K562 (cell line): ENCODE data around the gene ACSBG1. TPM values are rescaled to one million over a fixed set of nuclear protein-coding genes. Genes with fewer than 3 reads are reported as not detected.

Source experiments
- ATAC-seq: fragments of 200-7000 bp; cut with Tn5 transposase; 3 replicates; pipeline ENCODE4 v1.9.1; 2020; ENCODE audit warnings: moderate library complexity
- BruUV-seq: library from RNA; stranded (reverse); fragments of 400-500 nt; replicated peaks from 2 replicates; lab custom pipeline; 2021; lab: Mats Ljungman, UMichigan
- CTCF ChIA-PET: fragments of 300-600 bp; formaldehyde crosslinking; extraction: SDS; loops from one replicate; lab custom pipeline; 2021; ENCODE audit warnings: low intra/inter-chr PET ratio; lab: Yijun Ruan, JAX
- POLR2A ChIA-PET: fragments of 300-600, 350-650 bp; sonication (Branson Sonifier 250); formaldehyde crosslinking; extraction: SDS; loops from one replicate; lab custom pipeline; 2021; ENCODE audit warnings: antibody characterized with exemption, inconsistent platforms; lab: Yijun Ruan, JAX
- DNase-seq, 4 experiments: peaks; one replicate each; pipeline versions ENCODE4 v3.0.0 to v3.0.0-alpha.2; 2011 to 2018; ENCODE audit warnings: low spot score in 3 of 4, mixed read lengths in 3 of 4; ENCODE audit errors: extremely low read depth in 1 of 4
- FAIRE-seq: peaks from 2 replicates; lab custom pipeline; 2011; peaks lifted over from hg19 to GRCh38; lab: Jason Lieb, UNC
- H2AFZ ChIP-seq: 2 replicates; pipeline ENCODE4 v1.6.0; 2011; ENCODE audit warnings: low read depth, low read length, control low read depth, inconsistent platforms
- H3K27ac ChIP-seq: fragments of 200-600 bp; 3 replicates; pipeline ENCODE4 v1.8.0; 2011; ENCODE audit warnings: low read depth, mild to moderate bottlenecking, control low read depth, inconsistent platforms, low read length, moderate library complexity, mixed read lengths; ENCODE audit errors: extremely low read depth
- H3K27me3 ChIP-seq, 2 experiments: fragments of 300-600 bp in 1 of 2; 2 replicates in 1 of 2; 3 replicates in 1 of 2; pipeline versions ENCODE4 v1.6.0 to v1.8.0; 2011; ENCODE audit warnings: inconsistent platforms in 2 of 2, low read length in 2 of 2, mild to moderate bottlenecking in 1 of 2, mixed read lengths in 1 of 2, moderate library complexity in 1 of 2; ENCODE audit not compliant: control insufficient read depth in 2 of 2, insufficient read depth in 2 of 2
- H3K36me3 ChIP-seq: fragments of 300-600 bp; 3 replicates; pipeline ENCODE4 v1.8.0; 2011; ENCODE audit warnings: mild to moderate bottlenecking, low read length, inconsistent platforms; ENCODE audit not compliant: control insufficient read depth, insufficient read depth
- H3K4me1 ChIP-seq, 2 experiments: fragments of 200-600 bp in 1 of 2; replicated peaks in 1 of 2; 2 replicates in 1 of 2; 3 replicates in 1 of 2; pipeline versions ENCODE4 v1.5.1 to v1.8.0; 2011; ENCODE audit warnings: inconsistent platforms in 2 of 2, low read length in 2 of 2, mild to moderate bottlenecking in 1 of 2, mixed read lengths in 1 of 2, moderate library complexity in 1 of 2; ENCODE audit not compliant: control insufficient read depth in 2 of 2, insufficient read depth in 2 of 2
- H3K4me2 ChIP-seq: 2 replicates; pipeline ENCODE4 v1.6.1; 2011; ENCODE audit warnings: low read length, control low read depth, inconsistent platforms, mixed read lengths; ENCODE audit not compliant: insufficient read depth
- H3K4me3 ChIP-seq: fragments of 200-600 bp; sonication (generic), shearing (Covaris generic); 2 replicates; pipeline ENCODE4 v1.5.1; 2016; ENCODE audit warnings: control low read depth, inconsistent platforms
- H3K79me2 ChIP-seq: fragments of 200-600 bp; 3 replicates; pipeline ENCODE4 v1.8.0; 2011; ENCODE audit warnings: low read length, inconsistent platforms; ENCODE audit not compliant: control insufficient read depth, insufficient read depth
- H3K9ac ChIP-seq, 2 experiments: 2 replicates each; pipeline versions ENCODE4 v1.6.0 to v1.6.1; 2011; ENCODE audit warnings: low read depth in 2 of 2, low read length in 2 of 2, control low read depth in 1 of 2, inconsistent platforms in 1 of 2, mild to moderate bottlenecking in 1 of 2, mixed read lengths in 1 of 2; ENCODE audit not compliant: insufficient read depth in 1 of 2
- H3K9me1 ChIP-seq: one replicate; pipeline ENCODE4 v1.6.0; 2011; ENCODE audit warnings: inconsistent platforms, mild to moderate bottlenecking, low read length, moderate library complexity; ENCODE audit not compliant: control insufficient read depth, insufficient read depth
- H3K9me3 ChIP-seq: replicated peaks from 2 replicates; pipeline ENCODE4 v1.5.1; 2011; ENCODE audit warnings: low read depth, low read length, inconsistent platforms; ENCODE audit not compliant: control insufficient read depth, insufficient read depth
- H4K20me1 ChIP-seq: replicated peaks from 2 replicates; pipeline ENCODE4 v1.6.1; 2011; ENCODE audit warnings: low read length, inconsistent platforms, mixed read lengths; ENCODE audit not compliant: control insufficient read depth, insufficient read depth
- ASH1L ChIP-seq: fragments of 450-650 bp; IDR thresholded peaks from 2 replicates; pipeline ENCODE4 v1.6.1; 2018; ENCODE audit warnings: borderline replicate concordance, mild to moderate bottlenecking, low read depth; ENCODE audit not compliant: partially characterized antibody
- ATF6 ChIP-seq: sonication (generic); formaldehyde crosslinking; IDR thresholded peaks from 2 replicates; pipeline ENCODE4 v1.4.0; 2020; ENCODE audit warnings: mild to moderate bottlenecking, missing genetic modification reagents
- COPS2 ChIP-seq: fragments of 450-650 bp; conservative IDR thresholded peaks from 2 replicates; pipeline ENCODE4 v1.6.1; 2016; ENCODE audit warnings: mild to moderate bottlenecking, moderate library complexity
- MCM7 ChIP-seq, 2 experiments: fragments of 450-650 bp; IDR thresholded peaks; 2 replicates each; pipeline ENCODE4 v1.6.1; 2016 to 2018
- PBX2 ChIP-seq, 2 experiments: IDR thresholded peaks in 1 of 2; conservative IDR thresholded peaks in 1 of 2; 2 replicates each; pipeline ENCODE4 v1.6.1; 2016; ENCODE audit warnings: low read depth in 2 of 2, mild to moderate bottlenecking in 1 of 2, missing compliant biosample characterization in 1 of 2, missing genetic modification characterization in 1 of 2, moderate library complexity in 1 of 2
- PRPF4 ChIP-seq: fragments of 200-400 bp; formaldehyde crosslinking; IDR thresholded peaks from one replicate; pipeline ENCODE4 v1.6.1; 2017; ENCODE audit warnings: low read length, low read depth, mild to moderate bottlenecking; ENCODE audit not compliant: insufficient read depth, poor library complexity, severe bottlenecking
- PURB ChIP-seq: sonication (generic); formaldehyde crosslinking; IDR thresholded peaks from 2 replicates; pipeline ENCODE4 v1.9.0; 2021; ENCODE audit warnings: low read depth, mild to moderate bottlenecking, missing genetic modification reagents
- SIN3B ChIP-seq: fragments of 450-650 bp; IDR thresholded peaks from 2 replicates; pipeline ENCODE4 v1.6.1; 2017; ENCODE audit warnings: low read depth, mild to moderate bottlenecking, moderate library complexity
- SMAD1 ChIP-seq: fragments of 150-350 bp; IDR thresholded peaks from 2 replicates; pipeline ENCODE4 v1.6.1; 2014; ENCODE audit warnings: low read length, low read depth; ENCODE audit not compliant: partially characterized antibody
- SRSF3 ChIP-seq: fragments of 200-400 bp; formaldehyde crosslinking; IDR thresholded peaks from 2 replicates; pipeline ENCODE4 v1.6.1; 2016; ENCODE audit warnings: mild to moderate bottlenecking, low read length, moderate library complexity; ENCODE audit not compliant: insufficient read depth
- TCFL5 ChIP-seq: fragments of 250-450 bp; sonication (Bioruptor Pico); conservative IDR thresholded peaks from 2 replicates; pipeline ENCODE4 v1.6.1; 2021; ENCODE audit warnings: mild to moderate bottlenecking, moderate library complexity, matching md5 sums
- WHSC1 ChIP-seq: IDR thresholded peaks from one replicate; pipeline ENCODE4 v1.6.1; 2012; ENCODE audit warnings: low read length, control low read depth, inconsistent platforms
- ZBTB34 ChIP-seq: fragments of 250-450 bp; sonication (Bioruptor Pico); IDR thresholded peaks from 2 replicates; pipeline ENCODE4 v1.8.0; 2021; ENCODE audit warnings: mild to moderate bottlenecking, moderate library complexity
- ZBTB8A ChIP-seq: fragments of 450-650 bp; IDR thresholded peaks from 2 replicates; pipeline ENCODE4 v1.6.1; 2018; ENCODE audit warnings: mild to moderate bottlenecking, moderate library complexity; ENCODE audit not compliant: partially characterized antibody
- ZNF121 ChIP-seq: sonication (generic); formaldehyde crosslinking; conservative IDR thresholded peaks from 2 replicates; pipeline ENCODE4 v1.8.0; 2022; ENCODE audit warnings: missing genetic modification reagents
- WGBS: fragments of 100-300 bp; shearing (Covaris generic); methylation state at CpG from one replicate; pipeline ENCODE4 v1.1.6; 2016; ENCODE audit warnings: low coverage, mixed read lengths; ENCODE audit not compliant: insufficient coverage; ENCODE audit errors: missing lambda C conversion rate; 5-methylcytosine and 5-hydroxymethylcytosine counted together
- in situ Hi-C: fragments of 300-500 bp; cut with MboI; formaldehyde crosslinking; loops from 4 replicates; pipeline ENCODE4 v1.15.0; 2018; ENCODE audit warnings: inconsistent platforms, mixed read lengths
- intact Hi-C: fragments of 100-400 bp; cut with micrococcal nuclease; formaldehyde crosslinking; loops from 2 replicates; pipeline ENCODE4 v1.14.2; 2022
- polyA plus RNA-seq, 8 experiments: library from polyadenylated mRNA; depleted of rRNA in 4 of 8; stranded (reverse) in 5 of 8; unstranded in 3 of 8; fragments of >200 nt; fragmentation: Nextera tagmentation in 2 of 8; fragmentation: Illumina TruSeq in 1 of 8; extraction: Ambion mirVana in 2 of 8; extraction: Trizol in 1 of 8; gene quantifications; 2 replicates each; pipeline versions ENCODE4 v1.2.1 to v1.2.3, GENCODE V29; 2011 to 2014; ENCODE audit warnings: inconsistent platforms in 1 of 8, missing spikeins in 1 of 8
- total RNA-seq, 7 experiments: library from RNA; depleted of rRNA in 6 of 7; stranded (reverse); fragments of >200 nt in 6 of 7; fragmentation: Illumina TruSeq in 2 of 7; extraction: Trizol in 2 of 7; gene quantifications; 2 replicates each; pipeline versions ENCODE4 v1.2.1 to v1.2.3, GENCODE V29; 2011 to 2021; ENCODE audit warnings: low replicate concordance in 1 of 7

ACSBG1 gene
- total and polyA plus RNA-seq, 9 of the 15 experiments (the other 6 are each of a cell fraction or from before 2014, with no cell fraction given), result 0.36 to 6.4 (median 2.5) TPM

- Histone ChIP-seq H3K9me3 (no peaks in the 10 kb centered on the region), H3K4me2 (no peak overlapping the region), H2AFZ (no peak overlapping the region), H3K9ac (no peak overlapping the region), H3K4me1 (no peaks in the 10 kb centered on the region; a peak in 1 of 5 replicates), H3K4me3 (no peak overlapping the region), H3K9me1 (no peaks in the 10 kb centered on the region), H3K79me2 (peaks cover 25% of the 10 kb centered on the region), H4K20me1 (no peaks in the 10 kb centered on the region; the same call in 1 of the 2 replicates), H3K27me3 (no peaks in the 10 kb centered on the region), H3K27ac (no peak overlapping the region), H3K36me3 (peaks cover 59% of the 10 kb centered on the region; the same call in 1 of the 3 replicates)
- 96% methylated on average over 4 of the region's 4 CpGs for WGBS
- ChIA-PET POLR2A (interaction anchor here (1.1 to 1.2 kb wide), 2 partner anchors 8 to 17 kb away, joined by 3 to 5 read pairs; no protein-coding TSS in a partner anchor), CTCF (no interaction called here)
- FAIRE-seq (no peak), ATAC-seq (no peak), DNase-seq (no peak)
- in situ Hi-C loops (no loop called here), intact Hi-C loops (no loop called here)
- BruUV-seq, result no TSS peak
- TF ChIP-seq SRSF3, result no peak
- no peak for TF ChIP-seq ZBTB34 (CRISPR knock-in tag)
- no peak for TF ChIP-seq MCM7 (IDR thresholded peaks at IDR 0.05)
- no peak for TF ChIP-seq PBX2 (CRISPR knock-in tag; IDR thresholded peaks at IDR 0.05; ENCODE audit: low read depth)
- TF ChIP-seq PBX2 (tag; conservative IDR thresholded peaks at IDR 0.05; ENCODE audit: low read depth), result no peak
- no peak for TF ChIP-seq COPS2
- TF ChIP-seq SIN3B, result no peak
- no peak for TF ChIP-seq PRPF4
- no peak for TF ChIP-seq TCFL5
- no peak for TF ChIP-seq ATF6 (CRISPR knock-in tag)
- no peak for TF ChIP-seq ASH1L
- TF ChIP-seq ZBTB8A, result no peak
- TF ChIP-seq SMAD1, result no peak
- TF ChIP-seq ZNF121 (CRISPR knock-in tag), result no peak
- TF ChIP-seq PURB, result no peak
- TF ChIP-seq WHSC1, result no peak
Measured at GRCh38 chr15:78155355-78155939, 78.9 kb downstream of the ACSBG1 start.
